ENCODE measurements around the gene LRRN3. TPM values are rescaled to one million over a fixed set of nuclear protein-coding genes. Genes with fewer than 3 reads are reported as not detected.
"Not testable (repeated sequence)": the region's sequence is repeated elsewhere in the genome, so short reads cannot be mapped to it uniquely, and the experiment has no call there.

Gene LRRN3
- total RNA-seq, 6 donors from 2014 or later: 0.89 to 5.4 (median 2.6) TPM; not detected in 1

DNA sequence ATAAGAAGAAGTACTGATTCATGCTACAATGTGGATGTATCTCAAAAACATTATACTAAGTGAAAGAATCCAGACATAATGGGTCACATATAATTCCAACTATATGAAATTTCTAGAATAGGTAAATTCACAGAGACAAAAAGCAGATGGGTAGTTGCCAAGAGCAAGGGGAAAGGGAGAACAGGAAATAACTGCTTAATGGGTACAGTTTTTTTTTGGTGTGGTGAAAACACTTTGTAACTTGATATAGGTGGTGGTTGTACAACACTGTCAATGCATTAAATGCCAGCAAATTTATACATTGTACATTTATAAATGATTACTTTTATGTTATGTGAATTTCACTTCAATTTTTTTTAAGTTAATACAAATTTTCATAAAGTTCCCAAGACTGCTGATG, 19.4 kb upstream of the LRRN3 start:
- Histone ChIP-seq H3K4me1 (peaks cover 0 to 4% (median 0%) of the 10 kb centered on the region in 4 donors), H3K27me3 (no peaks in the 10 kb centered on the region), H3K9me3 (no peaks in the 10 kb centered on the region), H3K4me3 (no peak overlapping the region), H3K27ac (no peak overlapping the region), H3K36me3 (no peaks in the 10 kb centered on the region)
- DNase-seq: no peak
- TF ChIP-seq EP300 (IDR thresholded peaks at IDR 0.05) (no peak), POLR2AphosphoS5 (IDR thresholded peaks at IDR 0.05) (no peak), POLR2A (IDR thresholded peaks at IDR 0.05) (no peak)
- TF ChIP-seq, protein P1, sequence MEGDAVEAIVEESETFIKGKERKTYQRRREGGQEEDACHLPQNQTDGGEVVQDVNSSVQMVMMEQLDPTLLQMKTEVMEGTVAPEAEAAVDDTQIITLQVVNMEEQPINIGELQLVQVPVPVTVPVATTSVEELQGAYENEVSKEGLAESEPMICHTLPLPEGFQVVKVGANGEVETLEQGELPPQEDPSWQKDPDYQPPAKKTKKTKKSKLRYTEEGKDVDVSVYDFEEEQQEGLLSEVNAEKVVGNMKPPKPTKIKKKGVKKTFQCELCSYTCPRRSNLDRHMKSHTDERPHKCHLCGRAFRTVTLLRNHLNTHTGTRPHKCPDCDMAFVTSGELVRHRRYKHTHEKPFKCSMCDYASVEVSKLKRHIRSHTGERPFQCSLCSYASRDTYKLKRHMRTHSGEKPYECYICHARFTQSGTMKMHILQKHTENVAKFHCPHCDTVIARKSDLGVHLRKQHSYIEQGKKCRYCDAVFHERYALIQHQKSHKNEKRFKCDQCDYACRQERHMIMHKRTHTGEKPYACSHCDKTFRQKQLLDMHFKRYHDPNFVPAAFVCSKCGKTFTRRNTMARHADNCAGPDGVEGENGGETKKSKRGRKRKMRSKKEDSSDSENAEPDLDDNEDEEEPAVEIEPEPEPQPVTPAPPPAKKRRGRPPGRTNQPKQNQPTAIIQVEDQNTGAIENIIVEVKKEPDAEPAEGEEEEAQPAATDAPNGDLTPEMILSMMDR (IDR thresholded peaks at IDR 0.05): no peak
- ATAC-seq (ENCODE audit: low FRiP score in 2 of 2): no peak

DNA sequence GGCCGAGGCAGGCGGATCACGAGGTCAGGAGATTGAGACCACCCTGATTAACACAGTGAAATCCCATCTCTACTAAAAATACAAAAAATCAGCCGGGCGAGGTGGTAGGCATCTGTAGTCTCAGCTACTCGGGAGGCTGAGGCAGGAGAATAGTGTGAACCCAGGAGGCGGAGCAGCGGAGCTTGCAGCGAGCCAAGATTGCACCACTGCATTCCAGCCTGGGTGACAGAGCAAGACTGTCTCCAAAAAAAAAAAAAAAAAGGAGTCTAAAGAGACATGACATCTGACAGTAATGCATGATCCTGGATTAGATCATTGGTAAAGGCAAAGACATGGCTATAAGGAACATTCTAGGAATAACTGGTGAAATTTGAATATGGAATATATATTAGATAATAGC, 18.3 kb upstream of the LRRN3 start:
- not testable (repeated sequence) for H3K9me3 ChIP-seq; H3K27me3 ChIP-seq; H3K36me3 ChIP-seq; H3K27ac ChIP-seq; DNase-seq; H3K4me3 ChIP-seq; ATAC-seq (ENCODE audit: low FRiP score in 2 of 2); H3K4me1 ChIP-seq
- 67 to 85% methylated on average over 9 of the region's 9 CpGs for WGBS, 2 donors

DNA sequence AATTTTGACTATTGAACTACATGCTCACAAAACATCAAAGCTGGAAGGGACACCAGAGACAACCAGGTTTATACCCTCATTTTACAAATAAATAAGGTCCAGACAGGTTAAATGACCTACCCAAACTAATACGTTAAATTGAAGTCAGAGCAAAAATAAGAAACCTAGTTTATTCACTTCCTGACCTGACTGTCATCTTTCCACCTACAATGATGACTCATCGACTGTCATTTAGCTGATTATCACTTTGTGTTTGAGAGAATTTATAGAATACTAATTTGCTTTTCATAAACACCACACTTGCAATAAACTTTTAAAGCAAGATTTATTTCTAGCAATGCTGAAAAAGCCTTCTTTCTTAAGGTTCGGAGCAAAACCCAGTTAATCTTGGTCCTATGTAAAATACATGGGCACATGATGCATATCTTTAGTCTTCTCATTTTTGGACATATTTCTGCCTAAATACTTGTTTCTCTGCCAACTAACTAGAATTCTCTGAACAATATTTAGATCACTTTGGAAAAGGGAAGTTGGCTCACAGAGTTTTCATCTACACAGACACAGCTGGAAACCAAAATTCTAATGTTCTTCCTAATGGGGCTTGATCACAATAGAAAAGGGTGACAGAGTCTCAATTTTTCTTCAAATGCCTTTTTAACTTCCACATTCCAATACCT, 16.7 kb upstream of the LRRN3 start:
- Histone ChIP-seq H3K36me3 (no peaks in the 10 kb centered on the region), H3K27me3 (no peaks in the 10 kb centered on the region), H3K27ac (no peak overlapping the region), H3K4me3 (no peak overlapping the region), H3K4me1 (peaks cover 0 to 4% (median 0%) of the 10 kb centered on the region in 4 donors), H3K9me3 (no peaks in the 10 kb centered on the region)
- DNase-seq (no peak), ATAC-seq (ENCODE audit: low FRiP score in 2 of 2) (no peak)
- 65 to 79% methylated on average over 3 of the region's 3 CpGs for WGBS, 2 donors
- TF ChIP-seq EP300 (IDR thresholded peaks at IDR 0.05): no peak
- TF ChIP-seq, protein P1 (IDR thresholded peaks at IDR 0.05): no peak
- no peak for TF ChIP-seq POLR2AphosphoS5 (IDR thresholded peaks at IDR 0.05)
- no peak for TF ChIP-seq POLR2A (IDR thresholded peaks at IDR 0.05)

DNA sequence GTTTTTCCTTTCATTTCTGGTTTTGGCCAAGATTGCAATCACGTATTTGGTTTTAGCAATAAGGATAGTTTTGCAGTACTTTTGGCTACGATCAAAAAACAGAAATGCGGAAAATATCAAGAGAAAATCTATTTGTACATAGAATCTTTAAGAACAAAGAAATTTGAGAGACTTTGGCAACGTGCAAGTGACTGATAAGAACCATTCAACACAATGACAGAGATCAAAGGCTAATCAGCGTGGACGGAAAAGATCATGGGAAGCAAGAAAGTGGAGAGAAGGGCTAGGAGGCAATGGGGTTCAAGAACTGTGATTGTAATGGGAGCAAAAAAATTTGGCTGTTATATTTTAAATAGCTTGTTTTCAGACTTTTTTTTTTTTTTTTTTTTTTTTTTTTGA, 16.2 kb upstream of the LRRN3 start:
- 56 to 58% methylated on average over 6 of the region's 6 CpGs for WGBS, 2 donors
- no peak for ATAC-seq (ENCODE audit: low FRiP score in 2 of 2)
- TF ChIP-seq POLR2A (IDR thresholded peaks at IDR 0.05) (no peak), POLR2AphosphoS5 (IDR thresholded peaks at IDR 0.05) (no peak)

DNA sequence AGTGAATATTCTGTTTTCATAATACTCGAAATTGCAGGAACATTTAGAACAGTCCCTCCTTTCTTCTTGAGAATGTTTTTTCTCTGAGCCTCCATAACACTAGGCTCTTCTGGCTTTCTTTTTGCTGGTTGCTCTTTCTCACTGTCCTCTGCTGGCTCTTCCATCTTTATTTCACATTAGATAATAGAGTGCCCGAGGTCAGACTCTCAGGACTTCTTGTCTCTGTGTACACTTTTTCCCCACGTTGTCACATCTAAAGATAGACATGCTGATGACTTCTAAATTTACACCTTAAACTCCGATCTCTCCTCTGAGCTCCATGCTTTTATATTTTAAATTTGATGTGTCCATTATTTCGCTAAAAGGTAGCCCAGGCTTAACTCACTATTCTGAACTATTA, 15.4 kb upstream of the LRRN3 start:
- no peak overlapping the region for H3K4me3 ChIP-seq
- no peak for DNase-seq
- no peak overlapping the region for H3K27ac ChIP-seq
- no peak for TF ChIP-seq POLR2A (IDR thresholded peaks at IDR 0.05)
- TF ChIP-seq, protein P1 (IDR thresholded peaks at IDR 0.05): no peak
- no peak for TF ChIP-seq EP300 (IDR thresholded peaks at IDR 0.05)
- TF ChIP-seq POLR2AphosphoS5 (IDR thresholded peaks at IDR 0.05): no peak
- ATAC-seq (ENCODE audit: low FRiP score in 2 of 2): no peak
- H3K4me1 ChIP-seq: peaks cover 0 to 4% (median 0%) of the 10 kb centered on the region in 4 donors
- 86% methylated on average over 5 of the region's 5 CpGs for WGBS, 2 donors
- H3K9me3 ChIP-seq: no peaks in the 10 kb centered on the region
- H3K36me3 ChIP-seq: no peaks in the 10 kb centered on the region
- no peaks in the 10 kb centered on the region for H3K27me3 ChIP-seq

More for the DNA sequence above, 16.2 kb upstream of the LRRN3 start:
- Histone ChIP-seq H3K9me3 (no peaks in the 10 kb centered on the region), H3K27ac (no peak overlapping the region), H3K27me3 (no peaks in the 10 kb centered on the region), H3K36me3 (no peaks in the 10 kb centered on the region), H3K4me3 (no peak overlapping the region), H3K4me1 (peaks cover 0 to 4% (median 0%) of the 10 kb centered on the region in 4 donors)
- no peak for DNase-seq

DNA sequence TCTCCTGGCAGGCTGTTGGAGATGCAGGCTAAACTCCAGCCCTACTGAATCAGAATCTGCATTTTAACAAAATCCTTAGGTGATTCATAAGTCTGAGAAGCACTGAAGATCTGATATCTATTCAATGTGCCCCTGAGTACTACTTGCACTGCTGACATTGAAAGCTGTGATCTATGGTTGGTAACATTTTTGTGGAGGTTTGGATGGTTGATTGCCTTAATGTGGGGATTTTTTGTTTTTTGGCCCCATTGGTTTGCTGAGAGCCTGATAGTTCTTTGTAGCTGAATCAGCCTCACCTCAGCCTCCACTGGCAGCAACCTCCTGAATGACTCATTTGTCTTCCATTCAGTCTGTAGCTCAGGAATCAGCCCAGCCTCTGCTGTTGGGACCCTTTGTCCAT, 14.7 kb upstream of the LRRN3 start:
- H3K27ac ChIP-seq: no peak overlapping the region
- no peak overlapping the region for H3K4me3 ChIP-seq
- DNase-seq (no peak), ATAC-seq (ENCODE audit: low FRiP score in 2 of 2) (no peak)
- H3K27me3 ChIP-seq: no peaks in the 10 kb centered on the region
- H3K9me3 ChIP-seq: no peaks in the 10 kb centered on the region
- TF ChIP-seq, protein P1 (IDR thresholded peaks at IDR 0.05): no peak
- no peak for TF ChIP-seq POLR2A (IDR thresholded peaks at IDR 0.05)
- no peak for TF ChIP-seq EP300 (IDR thresholded peaks at IDR 0.05)
- no peak for TF ChIP-seq POLR2AphosphoS5 (IDR thresholded peaks at IDR 0.05)
- peaks cover 0 to 4% (median 0%) of the 10 kb centered on the region in 4 donors for H3K4me1 ChIP-seq
- H3K36me3 ChIP-seq: no peaks in the 10 kb centered on the region

All from upper lobe of left lung (tissue), 6 donors.